HG02678 (cell line): ENCODE measurements around the gene RHOH.
"Not testable (repeated sequence)": the region's sequence is repeated elsewhere in the genome, so short reads cannot be mapped to it uniquely, and the experiment has no call there.

ENCODE experiments used
- ATAC-seq: cut with Tn5 transposase; IDR thresholded peaks from one replicate; pipeline ENCODE4 v1.9.1; 2021; ENCODE audit warnings: mild to moderate bottlenecking, moderate library complexity; ENCODE audit not compliant: unreplicated experiment

The RHOH gene

GRCh38 chr4:40256817-40257216 is 60.0 kb downstream of the RHOH start:
- no peak for ATAC-seq

GRCh38 chr4:40258627-40259026 is 61.8 kb downstream of the RHOH start:
- ATAC-seq = no peak

- ATAC-seq = no peak
These were observed 64.6 kb downstream of the RHOH start for GRCh38 chr4:40261231-40262076.

GRCh38 chr4:40262077-40262528 is 65.3 kb downstream of the RHOH start:
- ATAC-seq = no peak

GRCh38 chr4:40262861-40263260 is 66.0 kb downstream of the RHOH start:
- ATAC-seq = no peak

GRCh38 chr4:40264497-40264896 is 67.7 kb downstream of the RHOH start:
- ATAC-seq = no peak

- peak; percentile 88 for ATAC-seq
These were observed 68.4 kb downstream of the RHOH start for GRCh38 chr4:40264995-40265909.

GRCh38 chr4:40265910-40266274 is 69.1 kb downstream of the RHOH start:
- ATAC-seq = no peak

- no peak for ATAC-seq
These were observed 72.3 kb downstream of the RHOH start for GRCh38 chr4:40269133-40269532.

GRCh38 chr4:40270609-40271008 is 73.8 kb downstream of the RHOH start:
- ATAC-seq = no peak

GRCh38 chr4:40275065-40275730 is 78.4 kb downstream of the RHOH start:
- no peak for ATAC-seq

GRCh38 chr4:40276546-40276945 is 79.7 kb downstream of the RHOH start:
- no peak for ATAC-seq

GRCh38 chr4:40280586-40280985 is 83.8 kb downstream of the RHOH start:
- no peak for ATAC-seq

- ATAC-seq = no peak
These were observed 84.3 kb downstream of the RHOH start for GRCh38 chr4:40281099-40281498.

GRCh38 chr4:40281913-40282312 is 85.1 kb downstream of the RHOH start:
- ATAC-seq = no peak

- not testable (repeated sequence) for ATAC-seq
These were observed 86.0 kb downstream of the RHOH start for GRCh38 chr4:40282857-40283256.

- ATAC-seq = no peak
These were observed 86.6 kb downstream of the RHOH start for GRCh38 chr4:40283413-40283812.

GRCh38 chr4:40283968-40284367 is 87.1 kb downstream of the RHOH start:
- no peak for ATAC-seq

GRCh38 chr4:40285692-40286091 is 88.9 kb downstream of the RHOH start:
- no peak for ATAC-seq

- no peak for ATAC-seq
These were observed 91.7 kb downstream of the RHOH start for GRCh38 chr4:40288566-40288965.
